Measurements from ENCODE around the gene RNF11.
A peak's percentile ranks its signal among the peaks of the same experiment; 100 is the strongest.
"Not testable (repeated sequence)": the region's sequence is repeated elsewhere in the genome, so short reads cannot be mapped to it uniquely, and the experiment has no call there.

The RNF11 gene, protein sequence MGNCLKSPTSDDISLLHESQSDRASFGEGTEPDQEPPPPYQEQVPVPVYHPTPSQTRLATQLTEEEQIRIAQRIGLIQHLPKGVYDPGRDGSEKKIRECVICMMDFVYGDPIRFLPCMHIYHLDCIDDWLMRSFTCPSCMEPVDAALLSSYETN

GRCh38 chr1:51235673-51236530 is at the start of gene RNF11:
RNF11 (plus strand) TSS chr1:51236273; CDS start chr1:51236757, 484 bp downstream.
- DNase-seq = peak; percentile 70 to 73

- DNase-seq = no peak
Measured at GRCh38 chr1:51188230-51188629, 47.8 kb upstream of the RNF11 start.

DNA sequence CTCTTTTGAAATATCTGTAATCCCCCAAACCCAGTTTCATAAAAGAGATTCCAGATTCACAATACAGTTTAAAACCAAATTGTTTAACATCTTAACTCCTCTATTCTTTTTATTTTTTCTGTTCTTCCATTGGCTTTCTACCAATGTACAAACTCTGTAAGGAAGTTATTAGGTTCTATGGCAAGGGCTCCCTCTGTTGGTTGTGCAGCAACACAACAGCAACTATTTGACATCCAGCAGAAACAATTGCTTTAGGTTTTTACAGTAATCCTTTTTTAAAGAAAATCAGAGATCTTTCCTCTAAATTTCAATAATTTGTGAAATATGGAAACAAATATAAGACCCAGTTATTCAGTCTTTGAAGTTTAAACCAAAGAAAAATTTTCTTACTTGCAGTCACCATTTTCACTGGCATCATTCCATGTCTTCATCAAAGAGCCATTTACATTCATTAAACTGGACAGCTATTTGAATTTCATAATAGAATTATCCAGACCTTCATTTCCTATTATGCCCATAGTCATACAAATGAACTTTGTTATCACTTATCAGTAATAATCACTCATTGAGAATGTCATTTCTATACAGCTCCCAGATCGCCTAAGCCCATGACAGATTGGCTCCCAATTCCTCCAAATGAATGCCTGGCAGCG is 46.5 kb upstream of the RNF11 start:
- DNase-seq = peak; percentile 75 to 82

- peak; percentile 26 to 60 for DNase-seq
Measured at GRCh38 chr1:51190961-51191360, 45.1 kb upstream of the RNF11 start.

- DNase-seq = peak; percentile 79 to 80
Measured at GRCh38 chr1:51192213-51192843, 43.7 kb upstream of the RNF11 start.

DNA sequence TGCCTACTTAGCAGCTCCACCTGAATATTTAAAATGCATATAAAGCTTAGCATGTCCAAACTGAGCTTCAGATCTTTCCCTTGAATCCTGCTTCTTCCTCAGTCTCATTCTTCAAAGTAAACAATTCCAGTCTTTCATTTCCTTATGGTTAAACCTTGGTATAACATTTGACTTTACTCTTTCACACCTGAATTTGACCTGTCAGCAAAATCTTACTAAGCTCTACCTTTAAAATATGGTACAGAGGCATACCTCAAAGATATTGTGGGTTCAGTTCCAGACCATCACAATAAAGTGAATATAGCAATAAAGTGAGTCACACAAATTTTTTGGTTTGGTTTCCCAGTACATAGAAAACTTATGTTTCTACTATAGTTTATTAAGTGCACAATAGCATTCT is 42.5 kb upstream of the RNF11 start:
- DNase-seq = no peak

DNA sequence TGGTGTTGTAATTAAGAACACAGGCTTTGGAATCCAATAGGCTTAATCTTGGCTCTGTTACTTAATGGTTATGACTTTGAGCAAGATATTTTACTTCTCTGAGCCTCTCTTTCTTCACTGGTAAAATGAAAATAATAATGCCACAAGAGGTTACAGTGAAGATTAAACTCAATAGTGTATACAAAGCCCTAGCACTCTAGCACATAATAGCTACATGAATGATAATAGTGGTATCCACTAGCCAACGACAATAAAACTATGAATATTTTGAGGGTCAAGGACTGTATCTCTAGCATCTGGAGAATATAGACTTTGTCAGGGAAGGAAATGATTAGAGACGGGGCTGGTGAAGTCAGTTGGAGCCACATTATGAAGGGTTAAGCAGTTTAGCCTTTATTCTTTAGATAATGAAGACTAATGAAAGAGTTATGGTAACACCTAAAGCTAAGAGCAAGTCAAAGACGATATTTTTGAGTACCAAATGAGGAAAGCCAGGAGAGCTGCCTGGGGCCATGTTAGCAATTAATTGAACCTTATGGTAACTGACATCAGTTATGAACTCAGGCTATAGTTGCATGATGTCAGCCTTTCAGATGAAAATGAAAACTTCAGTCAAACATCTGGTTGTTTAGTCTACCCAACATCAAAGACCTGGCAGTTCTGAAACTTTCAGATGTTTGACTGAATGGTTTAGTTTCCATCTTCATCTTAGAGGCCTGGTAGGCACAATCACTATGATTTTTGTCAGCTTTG is 32.8 kb upstream of the RNF11 start:
- DNase-seq = no peak

DNA sequence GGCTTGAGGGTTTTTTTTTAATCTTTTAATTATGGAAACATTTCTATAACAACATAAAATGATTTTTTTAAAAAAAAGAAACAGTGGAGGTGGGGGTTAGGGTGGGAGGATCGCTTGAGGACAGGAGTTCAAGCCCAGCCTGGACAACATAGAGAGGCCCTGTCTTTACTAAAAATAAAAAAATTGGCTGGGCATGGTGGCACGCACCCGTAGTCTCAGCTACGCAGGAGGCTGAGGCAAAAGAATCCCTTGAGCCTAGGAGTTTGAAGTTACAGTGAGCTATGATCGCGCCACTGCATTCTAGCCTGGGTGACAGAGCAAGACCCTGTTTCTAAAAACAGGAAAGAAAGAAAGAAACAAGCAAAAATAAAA is 32.2 kb upstream of the RNF11 start:
- DNase-seq = no peak

DNA sequence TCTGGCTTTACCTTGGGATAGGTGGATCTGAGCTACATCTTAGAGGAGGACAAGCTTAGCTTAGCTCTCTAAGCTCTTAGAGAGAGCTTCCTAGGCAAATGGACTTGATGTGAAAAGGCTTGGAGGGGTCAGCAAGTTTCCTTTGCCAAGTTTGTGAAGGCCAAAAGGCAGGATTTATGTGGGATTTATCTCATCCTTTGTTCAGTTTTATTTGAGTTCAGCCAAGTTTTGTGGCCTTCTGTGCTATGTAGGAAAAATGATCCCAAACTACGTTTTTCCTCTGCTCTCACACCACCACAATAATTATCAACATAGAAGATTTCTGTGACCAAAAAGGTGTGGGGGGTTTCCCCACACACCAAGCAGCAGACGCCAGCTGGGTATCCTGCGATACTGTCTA is 26.0 kb upstream of the RNF11 start:
- no peak for DNase-seq

- DNase-seq = no peak
Measured at GRCh38 chr1:51210676-51211075, 25.4 kb upstream of the RNF11 start.

DNA sequence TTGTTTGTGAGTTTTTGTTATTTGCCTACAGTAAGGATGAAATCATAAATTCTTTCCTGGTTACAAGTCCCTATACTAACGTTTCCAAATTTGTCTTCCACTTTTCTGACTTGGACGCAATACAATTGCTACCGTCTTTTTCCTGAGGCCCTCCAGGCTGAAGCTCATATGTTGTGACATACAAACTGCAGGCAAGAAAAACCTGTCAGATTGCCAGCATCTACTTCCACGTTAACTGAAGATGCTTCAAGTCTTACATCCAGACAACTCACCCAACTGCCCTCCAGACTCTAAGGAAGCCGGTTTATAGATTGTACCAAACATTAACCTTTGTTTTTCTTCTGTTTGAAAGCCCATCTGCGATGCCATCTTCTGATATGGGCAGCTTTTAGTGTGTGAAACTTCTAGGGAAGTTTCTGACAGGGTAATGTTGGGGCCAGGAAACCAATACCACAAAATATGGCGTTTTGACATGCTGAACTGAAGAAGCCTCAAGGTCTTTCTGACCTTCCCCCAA is 21.4 kb upstream of the RNF11 start:
- DNase-seq = peak; percentile 70 to 76

DNA sequence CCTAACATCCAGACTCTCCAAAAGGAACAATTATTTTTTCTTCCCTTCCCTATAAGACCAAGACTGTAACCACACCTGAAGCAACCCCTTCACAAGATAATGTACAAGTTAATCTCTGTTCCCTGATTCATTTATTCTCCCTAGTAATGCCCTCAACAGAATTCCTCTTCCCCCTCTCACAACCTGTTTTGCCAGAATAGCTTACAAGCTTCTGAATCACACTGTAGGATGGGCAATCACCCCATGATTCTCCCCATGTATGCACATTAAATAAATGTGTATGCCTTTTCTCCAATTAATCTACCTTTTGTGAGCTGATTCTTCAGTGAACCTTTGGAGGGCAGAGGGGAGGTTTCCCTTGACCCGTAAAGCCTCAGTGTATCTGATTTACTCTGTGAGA is 20.9 kb upstream of the RNF11 start:
- DNase-seq = no peak

GRCh38 chr1:51216631-51217030 is 19.4 kb upstream of the RNF11 start:
- no peak for DNase-seq

DNA sequence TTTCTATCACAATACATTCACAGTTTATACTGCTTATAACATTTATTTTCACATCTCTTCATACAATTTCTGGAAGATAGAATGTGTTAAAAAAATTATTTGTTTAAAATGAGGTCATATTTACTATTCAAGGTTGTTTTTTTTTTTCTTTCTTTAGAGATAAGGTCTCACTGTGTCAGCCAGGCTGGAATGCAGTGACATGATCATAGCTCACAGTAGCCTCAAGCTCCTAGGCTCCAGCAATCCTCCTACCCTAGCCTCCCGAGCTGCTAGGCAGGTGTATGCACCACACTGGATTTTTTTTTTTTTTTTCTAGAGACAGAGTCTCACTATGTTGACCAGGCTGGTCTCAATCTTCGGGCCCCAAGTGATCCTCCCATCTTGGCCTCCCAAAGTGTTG is 19.0 kb upstream of the RNF11 start:
- no peak for DNase-seq

DNA sequence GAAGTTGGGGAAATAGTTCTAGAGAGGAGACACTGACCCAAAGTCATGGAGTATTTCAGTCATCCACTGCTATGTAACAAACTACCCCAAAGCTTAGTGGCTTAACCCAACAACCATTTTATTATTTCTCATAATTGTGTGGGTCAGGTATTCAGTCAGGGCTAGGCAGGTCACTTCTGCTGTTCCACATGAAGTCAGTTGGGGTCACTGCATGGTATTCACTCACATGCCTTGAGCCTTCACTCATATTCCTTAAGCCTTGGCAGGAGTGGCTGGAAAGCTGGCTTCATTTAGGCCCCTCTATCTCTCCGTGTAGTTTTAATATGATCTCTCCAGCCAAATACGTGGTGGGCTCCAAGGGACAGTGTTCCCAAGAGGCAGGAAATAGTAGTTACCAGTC is 17.5 kb upstream of the RNF11 start:
- DNase-seq = no peak

DNA sequence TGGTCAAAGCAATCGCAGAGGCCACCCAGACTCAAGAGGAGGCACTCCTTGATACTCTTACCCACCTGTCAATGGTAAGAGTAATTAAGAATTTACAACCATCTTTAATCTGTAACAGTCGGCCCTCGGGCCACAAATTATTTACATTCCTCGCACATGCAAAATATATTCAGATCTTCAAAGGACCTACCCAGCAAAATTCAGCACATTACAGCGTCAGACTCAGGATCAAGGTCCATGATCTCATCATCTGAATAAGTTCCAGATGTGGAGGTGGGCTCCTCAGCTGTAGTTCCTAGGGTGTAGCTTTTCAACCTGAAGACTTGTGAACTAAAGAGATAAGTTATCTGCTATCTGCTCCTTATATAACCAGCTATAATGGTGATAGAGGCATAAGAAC is 17.1 kb upstream of the RNF11 start:
- DNase-seq = no peak

DNA sequence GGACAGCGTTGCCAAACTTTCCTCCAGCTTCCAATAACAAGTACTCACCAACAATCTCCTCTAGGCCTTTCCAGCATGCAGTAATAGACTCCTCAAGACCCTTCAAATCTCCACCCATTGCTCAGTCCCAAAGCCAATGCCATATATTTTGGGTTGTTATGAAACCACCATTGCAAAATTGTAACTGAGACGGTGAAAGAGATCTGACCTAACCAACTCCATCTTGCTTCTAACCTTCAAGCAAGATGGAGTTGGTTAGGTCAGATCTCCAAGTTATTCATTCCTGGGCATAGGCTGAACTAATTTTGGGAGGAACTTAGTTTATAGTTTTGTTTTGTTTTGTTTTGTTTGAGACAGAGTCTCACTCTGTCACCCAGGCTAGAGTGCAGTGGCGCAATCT is 14.5 kb upstream of the RNF11 start:
- DNase-seq = not testable (repeated sequence)

- no peak for DNase-seq
Measured at GRCh38 chr1:51222136-51222787, 13.8 kb upstream of the RNF11 start.

DNA sequence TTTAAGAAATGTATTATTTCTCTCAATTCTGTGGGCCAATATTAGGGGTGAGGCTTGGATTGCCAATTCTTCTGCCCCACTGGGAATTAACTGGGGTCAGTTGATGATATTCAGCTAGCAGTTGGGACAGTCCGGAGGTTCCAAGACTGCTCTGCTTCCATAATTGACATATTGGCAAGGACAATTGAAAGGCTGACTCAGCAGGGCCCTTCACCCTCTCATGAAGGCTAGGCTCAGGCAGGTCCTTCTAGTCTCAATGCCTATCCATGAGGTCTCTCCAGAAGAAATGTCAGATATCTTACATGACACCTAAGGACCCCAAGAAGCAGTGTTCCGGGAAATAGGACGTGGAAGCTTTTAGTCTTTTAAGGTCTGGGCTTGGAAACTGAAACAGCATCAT is 13.3 kb upstream of the RNF11 start:
- no peak for DNase-seq

- DNase-seq = no peak
Measured at GRCh38 chr1:51224255-51224654, 11.8 kb upstream of the RNF11 start.

- not testable (repeated sequence) for DNase-seq
Measured at GRCh38 chr1:51227231-51227960, 8.7 kb upstream of the RNF11 start.

Data from Kasumi-1 (cell line).